ENCODE results near the gene CACNA2D2.

The CACNA2D2 gene

GRCh38 chr3:50427217-50427616 lies 76.2 kb downstream of the CACNA2D2 start:
- TF ChIP-seq, protein P1, sequence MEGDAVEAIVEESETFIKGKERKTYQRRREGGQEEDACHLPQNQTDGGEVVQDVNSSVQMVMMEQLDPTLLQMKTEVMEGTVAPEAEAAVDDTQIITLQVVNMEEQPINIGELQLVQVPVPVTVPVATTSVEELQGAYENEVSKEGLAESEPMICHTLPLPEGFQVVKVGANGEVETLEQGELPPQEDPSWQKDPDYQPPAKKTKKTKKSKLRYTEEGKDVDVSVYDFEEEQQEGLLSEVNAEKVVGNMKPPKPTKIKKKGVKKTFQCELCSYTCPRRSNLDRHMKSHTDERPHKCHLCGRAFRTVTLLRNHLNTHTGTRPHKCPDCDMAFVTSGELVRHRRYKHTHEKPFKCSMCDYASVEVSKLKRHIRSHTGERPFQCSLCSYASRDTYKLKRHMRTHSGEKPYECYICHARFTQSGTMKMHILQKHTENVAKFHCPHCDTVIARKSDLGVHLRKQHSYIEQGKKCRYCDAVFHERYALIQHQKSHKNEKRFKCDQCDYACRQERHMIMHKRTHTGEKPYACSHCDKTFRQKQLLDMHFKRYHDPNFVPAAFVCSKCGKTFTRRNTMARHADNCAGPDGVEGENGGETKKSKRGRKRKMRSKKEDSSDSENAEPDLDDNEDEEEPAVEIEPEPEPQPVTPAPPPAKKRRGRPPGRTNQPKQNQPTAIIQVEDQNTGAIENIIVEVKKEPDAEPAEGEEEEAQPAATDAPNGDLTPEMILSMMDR (IDR thresholded peaks at IDR 0.05): no peak

DNA sequence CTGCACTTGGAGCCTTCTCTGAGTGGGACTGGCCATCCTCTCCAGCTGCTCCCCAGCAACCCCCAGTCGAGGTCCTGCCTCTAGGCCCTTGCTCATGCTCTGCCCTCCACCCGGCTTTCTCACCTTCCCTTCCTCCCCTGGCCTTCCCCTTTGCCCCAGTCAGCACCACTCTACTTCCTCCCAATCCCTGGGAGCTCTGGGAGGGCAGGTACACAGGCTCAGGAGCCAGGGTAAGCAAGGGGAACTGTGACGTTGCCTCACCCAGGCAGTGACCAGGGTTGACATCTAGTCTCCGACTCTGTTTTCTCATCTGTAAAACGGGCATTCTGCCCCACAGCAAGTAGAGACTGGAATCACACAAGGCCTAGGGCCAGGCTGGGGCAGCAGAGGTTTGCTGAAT lies 77.5 kb downstream of the CACNA2D2 start:
- TF ChIP-seq, protein P1 (IDR thresholded peaks at IDR 0.05): no peak

- TF ChIP-seq, protein P1 (IDR thresholded peaks at IDR 0.05): no peak
Observed at GRCh38 chr3:50423543-50423942, 79.9 kb downstream of the CACNA2D2 start.

- TF ChIP-seq, protein P1 (IDR thresholded peaks at IDR 0.05): no peak
Observed at GRCh38 chr3:50422153-50422552, 81.3 kb downstream of the CACNA2D2 start.

DNA sequence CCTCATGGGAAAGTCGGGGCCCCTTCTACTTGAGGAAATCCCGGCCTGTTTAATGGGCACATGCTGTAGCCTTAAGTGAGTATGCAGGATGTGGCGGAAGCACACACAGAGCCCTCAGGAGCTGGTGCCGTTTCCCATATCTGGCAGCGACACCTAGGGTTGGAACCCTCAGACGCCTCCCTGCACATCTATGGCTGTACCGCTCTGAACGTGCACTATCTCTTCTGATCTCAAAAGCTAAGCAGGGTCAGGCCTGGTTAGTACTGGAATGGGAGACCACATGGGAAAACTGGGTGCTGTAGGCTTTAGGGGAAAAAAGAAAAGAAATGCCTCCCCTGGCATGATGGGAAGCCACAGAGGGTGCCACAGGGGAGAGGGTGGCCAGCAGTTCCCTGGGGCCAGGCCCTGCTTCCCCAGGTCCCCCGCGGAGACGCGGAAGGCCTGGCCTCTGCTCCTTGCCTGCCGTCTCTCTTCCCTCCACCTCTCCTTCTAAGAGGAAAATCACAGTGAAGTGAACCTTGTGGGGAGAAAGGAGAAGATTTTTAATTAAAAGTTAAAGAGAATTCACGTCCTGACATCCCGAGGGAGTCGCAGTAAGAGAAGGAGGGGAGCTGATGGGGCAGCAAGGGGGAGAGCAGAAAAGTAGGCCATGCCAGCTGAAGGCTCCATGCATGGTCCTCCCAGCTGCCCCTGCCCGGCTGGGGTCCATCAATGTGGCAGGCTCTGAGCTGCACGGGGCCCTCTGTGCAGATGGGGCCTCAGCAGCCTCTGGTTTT lies 83.7 kb downstream of the CACNA2D2 start:
- TF ChIP-seq, protein P1 (IDR thresholded peaks at IDR 0.05): no peak

- TF ChIP-seq, protein P1 (IDR thresholded peaks at IDR 0.05): no peak
Observed at GRCh38 chr3:50418850-50419249, 84.6 kb downstream of the CACNA2D2 start.

DNA sequence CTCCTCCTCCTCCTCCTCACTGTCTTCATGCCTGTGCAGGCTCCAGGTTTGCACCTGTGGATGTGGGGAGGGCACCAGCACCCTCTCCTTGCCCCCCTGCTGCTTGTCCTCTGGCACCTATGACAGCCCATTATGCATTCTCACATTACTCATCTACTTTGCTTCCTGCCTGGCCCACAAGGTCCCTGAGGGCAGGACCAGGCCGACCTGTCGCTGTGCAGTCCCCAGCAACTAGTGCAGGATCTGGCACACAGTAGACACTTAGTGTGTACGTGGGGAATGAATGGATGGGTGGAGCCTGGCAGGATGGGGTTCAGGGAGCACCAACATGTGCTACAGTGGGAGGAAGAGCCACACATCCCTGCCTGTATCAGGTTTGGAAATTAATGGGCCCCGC lies 85.8 kb downstream of the CACNA2D2 start:
- TF ChIP-seq, protein P1 (IDR thresholded peaks at IDR 0.05): no peak

Data from LNCAP (cell line).